ENCODE results near the gene GMPR2.
A peak's percentile ranks its signal among the peaks of the same experiment; 100 is the strongest.
"Not testable (repeated sequence)": the region's sequence is repeated elsewhere in the genome, so short reads cannot be mapped to it uniquely, and the experiment has no call there.

Gene GMPR2

DNA sequence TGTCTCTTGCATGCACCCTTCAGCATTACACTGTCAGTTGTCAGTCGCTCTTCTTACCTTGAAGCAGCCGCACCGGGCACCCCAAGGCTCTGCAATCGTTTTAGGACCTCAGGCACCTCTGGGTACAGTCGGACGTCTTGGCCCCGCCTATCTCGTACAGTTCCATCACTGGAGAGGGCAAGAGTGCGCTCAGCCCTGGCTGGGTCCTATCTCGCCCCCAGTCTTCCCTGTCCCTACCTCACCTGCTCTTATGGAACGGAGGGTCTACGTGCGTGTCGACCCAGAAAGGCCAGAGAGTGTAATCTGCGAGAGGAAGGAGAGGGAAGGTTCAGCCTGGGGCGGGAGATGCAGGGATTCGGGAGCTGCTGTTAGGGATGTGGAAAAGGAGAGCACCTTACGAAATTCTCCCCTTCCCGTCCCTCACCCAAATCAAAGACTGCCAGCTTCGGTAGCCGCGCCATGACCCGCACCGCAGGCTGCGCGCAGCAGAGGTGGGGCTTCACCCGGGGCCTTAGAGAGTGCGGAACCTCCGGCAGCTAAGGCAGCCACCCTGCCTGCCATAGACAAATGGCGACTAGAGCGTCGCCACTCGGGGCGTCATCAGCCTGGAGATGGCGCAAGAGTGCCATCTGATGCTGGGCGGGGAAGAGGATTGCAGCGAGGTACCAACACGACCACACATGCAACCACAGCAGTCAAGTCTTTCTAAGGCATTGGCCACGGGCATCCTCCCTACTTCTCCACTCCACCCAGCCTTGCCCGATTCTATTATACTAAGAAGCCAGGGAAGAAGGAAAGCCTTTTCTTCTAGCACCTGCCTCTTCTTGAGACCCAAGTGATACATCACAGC, 17.0 kb upstream of the GMPR2 start, which contains the start of gene MDP1:
Gene MDP1 (minus strand): TSS at position 572 of the 850 bp plus-strand sequence. CDS start 111 bp downstream, at position 461.
- Histone ChIP-seq H3K4me3 (ENCODE audit: low read depth, low read length) (peak within 1 kb of the TSS; percentile 92), H3K27ac (ENCODE audit: low read depth, low read length) (peak within 1 kb of the TSS; percentile 37; the same call in 1 of the 2 replicates), H3K9me3 (ENCODE audit: control insufficient read depth, insufficient read depth, low read depth, low read length) (no peaks in the 10 kb centered on the region), H3K27me3 (ENCODE audit: control insufficient read depth, insufficient read depth, low read length) (no peaks in the 10 kb centered on the region), H3K36me3 (ENCODE audit: control insufficient read depth, insufficient read depth, low read length) (peaks cover 18% of the 10 kb centered on the region), H3K9ac (ENCODE audit: low read length) (peak within 1 kb of the TSS; percentile 93), H3K4me1 (ENCODE audit: control insufficient read depth, insufficient read depth, low read length) (peaks cover 4% of the 10 kb centered on the region)

DNA sequence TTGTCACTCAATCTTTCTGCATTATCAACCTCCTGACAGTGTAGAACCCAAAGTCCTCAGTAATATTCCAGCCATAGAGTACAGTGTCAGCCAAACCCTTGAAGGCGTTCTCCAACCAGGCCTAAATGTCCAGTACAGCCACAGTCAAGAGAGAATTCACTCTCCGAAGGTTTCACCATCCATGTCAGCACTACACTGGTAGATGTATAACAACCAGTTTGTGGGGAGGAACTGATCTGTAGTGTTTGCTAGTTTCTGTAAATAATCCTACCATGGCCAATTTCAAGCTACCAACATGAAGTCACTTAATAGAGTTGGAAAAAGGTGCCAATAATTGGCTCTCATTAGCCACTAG, 16.4 kb upstream of the GMPR2 start:
- H3K36me3 ChIP-seq (ENCODE audit: control insufficient read depth, insufficient read depth, low read length), result peaks cover 15% of the 10 kb centered on the region
- no peak overlapping the region for H3K27ac ChIP-seq (ENCODE audit: low read depth, low read length)
- H3K4me1 ChIP-seq (ENCODE audit: control insufficient read depth, insufficient read depth, low read length), result peaks cover 4% of the 10 kb centered on the region
- no peak overlapping the region for H3K9ac ChIP-seq (ENCODE audit: low read length)
- H3K4me3 ChIP-seq (ENCODE audit: low read depth, low read length), result peak overlapping the region; percentile 92; the same call in 1 of the 2 replicates
- H3K9me3 ChIP-seq (ENCODE audit: control insufficient read depth, insufficient read depth, low read depth, low read length), result no peaks in the 10 kb centered on the region
- no peaks in the 10 kb centered on the region for H3K27me3 ChIP-seq (ENCODE audit: control insufficient read depth, insufficient read depth, low read length)

DNA sequence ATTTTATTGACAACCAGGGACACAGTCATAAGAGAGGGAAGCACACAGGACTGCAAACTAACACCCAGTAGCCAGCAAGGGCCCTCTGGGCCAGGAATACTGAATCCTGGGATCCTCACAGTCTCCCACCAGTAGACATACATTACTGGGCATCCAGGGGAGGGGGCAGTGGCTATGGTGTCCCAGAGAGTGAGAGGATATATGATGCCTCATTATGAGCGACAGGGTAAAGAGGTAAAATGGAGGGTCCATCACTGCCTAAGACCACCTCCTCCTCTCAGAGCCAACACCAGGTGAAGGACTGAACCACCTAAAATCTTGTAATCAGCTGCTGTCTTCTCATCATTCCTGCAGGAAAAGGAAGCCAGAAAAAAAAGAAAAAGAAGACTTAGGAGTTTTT, 15.9 kb upstream of the GMPR2 start:
- not testable (repeated sequence) for H3K4me3 ChIP-seq (ENCODE audit: low read depth, low read length); H3K9me3 ChIP-seq (ENCODE audit: control insufficient read depth, insufficient read depth, low read depth, low read length); H3K36me3 ChIP-seq (ENCODE audit: control insufficient read depth, insufficient read depth, low read length); H3K27ac ChIP-seq (ENCODE audit: low read depth, low read length); H3K4me1 ChIP-seq (ENCODE audit: control insufficient read depth, insufficient read depth, low read length); H3K27me3 ChIP-seq (ENCODE audit: control insufficient read depth, insufficient read depth, low read length); H3K9ac ChIP-seq (ENCODE audit: low read length)

DNA sequence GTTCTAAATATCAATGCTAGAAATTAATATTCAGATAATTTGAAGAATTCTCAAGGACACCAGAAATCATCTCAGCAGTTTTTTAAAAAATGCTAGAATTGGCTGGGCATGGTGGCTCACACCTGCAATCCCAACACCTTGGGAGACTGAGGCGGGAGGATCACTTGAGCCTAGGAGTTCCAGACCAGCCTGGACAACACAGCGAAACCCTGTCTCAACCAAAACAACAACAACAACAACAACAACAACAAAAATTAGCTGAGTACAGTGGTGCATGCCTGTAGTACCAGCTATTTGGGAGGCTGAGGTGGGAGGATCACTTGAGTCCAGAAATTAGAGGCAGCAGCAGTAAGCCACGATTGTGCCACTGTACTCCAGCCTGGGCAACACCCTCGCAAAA, 13.6 kb upstream of the GMPR2 start:
- H3K4me1 ChIP-seq (ENCODE audit: control insufficient read depth, insufficient read depth, low read length), result no peaks in the 10 kb centered on the region
- H3K9ac ChIP-seq (ENCODE audit: low read length), result no peak overlapping the region
- peaks cover 7% of the 10 kb centered on the region for H3K36me3 ChIP-seq (ENCODE audit: control insufficient read depth, insufficient read depth, low read length)
- no peaks in the 10 kb centered on the region for H3K9me3 ChIP-seq (ENCODE audit: control insufficient read depth, insufficient read depth, low read depth, low read length)
- no peak overlapping the region for H3K4me3 ChIP-seq (ENCODE audit: low read depth, low read length)
- no peak overlapping the region for H3K27ac ChIP-seq (ENCODE audit: low read depth, low read length)
- H3K27me3 ChIP-seq (ENCODE audit: control insufficient read depth, insufficient read depth, low read length), result no peaks in the 10 kb centered on the region

DNA sequence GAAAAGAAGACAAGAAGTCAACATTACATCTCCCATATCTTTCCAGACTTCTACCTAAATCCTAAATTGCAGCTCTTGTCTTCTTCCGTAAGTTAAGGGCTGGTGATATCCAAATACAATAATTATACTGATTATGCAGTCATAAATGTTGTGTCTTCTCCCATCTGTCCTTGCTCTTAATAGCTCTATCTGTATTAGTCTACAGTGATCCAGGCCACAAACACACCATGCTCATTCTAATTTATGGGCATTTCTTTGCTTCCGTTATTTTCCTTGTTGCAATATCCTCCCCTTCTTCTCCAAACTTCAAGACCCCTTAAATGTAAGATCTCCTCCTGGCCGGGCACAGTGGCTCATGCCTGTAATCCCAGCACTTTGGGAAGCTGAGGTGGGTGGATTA, 13.2 kb upstream of the GMPR2 start:
- no peaks in the 10 kb centered on the region for H3K27me3 ChIP-seq (ENCODE audit: control insufficient read depth, insufficient read depth, low read length)
- H3K27ac ChIP-seq (ENCODE audit: low read depth, low read length), result no peak overlapping the region
- no peak overlapping the region for H3K9ac ChIP-seq (ENCODE audit: low read length)
- no peaks in the 10 kb centered on the region for H3K4me1 ChIP-seq (ENCODE audit: control insufficient read depth, insufficient read depth, low read length)
- no peak overlapping the region for H3K4me3 ChIP-seq (ENCODE audit: low read depth, low read length)
- H3K36me3 ChIP-seq (ENCODE audit: control insufficient read depth, insufficient read depth, low read length), result peaks cover 7% of the 10 kb centered on the region
- H3K9me3 ChIP-seq (ENCODE audit: control insufficient read depth, insufficient read depth, low read depth, low read length), result no peaks in the 10 kb centered on the region

DNA sequence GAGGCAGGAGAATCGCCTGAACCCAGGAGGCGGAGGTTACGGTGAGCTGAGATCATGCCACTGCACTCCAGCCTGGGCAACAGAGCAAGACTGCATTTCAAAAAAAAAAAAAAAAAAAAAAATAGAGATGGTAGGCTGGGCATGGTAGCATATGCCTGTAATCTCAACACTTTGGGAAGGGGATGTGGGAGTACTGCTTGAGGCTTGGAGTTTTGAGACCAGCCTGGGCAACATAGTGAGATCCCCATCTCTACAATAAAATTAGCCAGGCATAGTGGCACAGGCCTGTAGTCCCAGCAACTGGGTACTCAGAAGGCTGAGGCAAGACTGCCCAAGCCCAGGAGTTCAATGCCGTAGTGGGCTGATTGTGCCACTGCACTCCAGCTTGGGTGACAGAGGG, 9.7 kb upstream of the GMPR2 start:
- H3K4me3 ChIP-seq (ENCODE audit: low read depth, low read length); H3K9ac ChIP-seq (ENCODE audit: low read length); H3K27ac ChIP-seq (ENCODE audit: low read depth, low read length): not testable (repeated sequence)

DNA sequence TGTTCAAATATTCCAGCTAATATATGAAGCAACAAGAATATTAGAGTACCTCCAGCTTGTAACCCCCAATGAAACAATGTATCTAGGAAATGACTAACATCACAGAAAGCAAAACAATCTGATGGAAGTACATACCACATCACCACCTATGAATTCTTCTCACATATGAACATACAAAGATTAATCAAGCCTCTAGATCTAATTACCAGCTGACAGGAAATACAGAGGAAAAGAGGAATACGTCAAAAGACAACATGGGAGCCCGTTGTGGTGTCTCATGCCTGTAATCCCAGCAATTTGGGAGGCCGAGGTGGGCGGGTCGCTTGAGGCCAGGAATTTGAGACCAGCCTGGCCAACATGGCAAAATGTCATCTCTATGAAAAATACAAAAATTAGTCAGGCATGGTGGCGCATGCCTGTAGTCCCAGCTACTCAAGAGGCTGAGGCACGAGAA, 8.1 kb upstream of the GMPR2 start:
- no peaks in the 10 kb centered on the region for H3K27me3 ChIP-seq (ENCODE audit: control insufficient read depth, insufficient read depth, low read length)
- no peak overlapping the region for H3K27ac ChIP-seq (ENCODE audit: low read depth, low read length)
- peaks cover 11% of the 10 kb centered on the region; the same call in 1 of the 2 replicates for H3K36me3 ChIP-seq (ENCODE audit: control insufficient read depth, insufficient read depth, low read length)
- H3K4me1 ChIP-seq (ENCODE audit: control insufficient read depth, insufficient read depth, low read length), result no peaks in the 10 kb centered on the region
- H3K9ac ChIP-seq (ENCODE audit: low read length), result no peak overlapping the region
- H3K9me3 ChIP-seq (ENCODE audit: control insufficient read depth, insufficient read depth, low read depth, low read length), result no peaks in the 10 kb centered on the region
- no peak overlapping the region for H3K4me3 ChIP-seq (ENCODE audit: low read depth, low read length)

More for the DNA sequence above, 9.7 kb upstream of the GMPR2 start:
- H3K36me3 ChIP-seq (ENCODE audit: control insufficient read depth, insufficient read depth, low read length), result peaks cover 11% of the 10 kb centered on the region
- not testable (repeated sequence) for H3K9me3 ChIP-seq (ENCODE audit: control insufficient read depth, insufficient read depth, low read depth, low read length); H3K4me1 ChIP-seq (ENCODE audit: control insufficient read depth, insufficient read depth, low read length); H3K27me3 ChIP-seq (ENCODE audit: control insufficient read depth, insufficient read depth, low read length)

DNA sequence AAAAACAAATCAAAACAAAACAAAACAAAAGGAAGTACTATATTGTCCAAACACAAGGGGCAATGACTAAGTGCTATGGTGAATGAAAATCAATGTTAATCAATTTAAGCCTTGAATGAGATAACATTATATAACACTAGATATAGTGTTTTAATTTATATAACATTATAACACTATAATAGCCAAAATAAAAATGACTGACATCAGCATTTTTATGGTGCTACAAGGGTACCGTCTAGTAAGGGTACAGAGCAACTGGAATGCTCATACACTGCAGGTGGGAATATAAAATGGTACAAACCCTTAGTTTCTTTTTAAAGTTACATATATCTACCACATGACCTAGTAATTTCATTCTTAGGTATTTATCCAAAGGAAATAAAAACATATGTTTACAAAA, 6.3 kb upstream of the GMPR2 start:
- Histone ChIP-seq H3K4me3 (ENCODE audit: low read depth, low read length) (no peak overlapping the region), H3K27me3 (ENCODE audit: control insufficient read depth, insufficient read depth, low read length) (no peaks in the 10 kb centered on the region), H3K27ac (ENCODE audit: low read depth, low read length) (no peak overlapping the region), H3K4me1 (ENCODE audit: control insufficient read depth, insufficient read depth, low read length) (0 out of 2 replicates have a peak, but pooled peaks cover 4% of the 10 kb centered on the region), H3K9ac (ENCODE audit: low read length) (no peak overlapping the region), H3K36me3 (ENCODE audit: control insufficient read depth, insufficient read depth, low read length) (peaks cover 11% of the 10 kb centered on the region; the same call in 1 of the 2 replicates), H3K9me3 (ENCODE audit: control insufficient read depth, insufficient read depth, low read depth, low read length) (no peaks in the 10 kb centered on the region)

DNA sequence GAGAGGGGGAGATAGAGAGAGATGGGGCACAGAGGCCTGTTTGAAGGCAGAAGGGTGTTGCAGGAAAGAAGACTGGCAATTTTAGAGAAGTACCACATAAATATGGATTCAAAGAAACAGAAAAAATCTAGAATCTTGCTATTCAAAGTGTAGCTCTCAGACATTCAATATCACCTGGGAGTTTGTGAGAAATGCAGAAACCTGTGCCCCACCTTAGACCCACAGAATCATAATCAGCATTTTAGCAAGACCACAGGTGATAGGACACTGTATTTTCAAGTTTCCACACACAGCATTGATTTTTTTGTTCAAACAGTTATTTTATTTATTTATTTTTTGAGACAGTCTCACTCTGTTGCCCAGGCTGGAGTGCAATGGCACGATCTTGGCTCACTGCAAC, 3.8 kb upstream of the GMPR2 start:
- no peaks in the 10 kb centered on the region for H3K9me3 ChIP-seq (ENCODE audit: control insufficient read depth, insufficient read depth, low read depth, low read length)
- H3K9ac ChIP-seq (ENCODE audit: low read length), result no peak overlapping the region
- H3K4me1 ChIP-seq (ENCODE audit: control insufficient read depth, insufficient read depth, low read length), result peaks cover 11% of the 10 kb centered on the region; the same call in 1 of the 2 replicates
- H3K4me3 ChIP-seq (ENCODE audit: low read depth, low read length), result no peak overlapping the region
- H3K27ac ChIP-seq (ENCODE audit: low read depth, low read length), result no peak overlapping the region
- H3K36me3 ChIP-seq (ENCODE audit: control insufficient read depth, insufficient read depth, low read length), result peaks cover 11% of the 10 kb centered on the region; the same call in 1 of the 2 replicates
- no peaks in the 10 kb centered on the region for H3K27me3 ChIP-seq (ENCODE audit: control insufficient read depth, insufficient read depth, low read length)

DNA sequence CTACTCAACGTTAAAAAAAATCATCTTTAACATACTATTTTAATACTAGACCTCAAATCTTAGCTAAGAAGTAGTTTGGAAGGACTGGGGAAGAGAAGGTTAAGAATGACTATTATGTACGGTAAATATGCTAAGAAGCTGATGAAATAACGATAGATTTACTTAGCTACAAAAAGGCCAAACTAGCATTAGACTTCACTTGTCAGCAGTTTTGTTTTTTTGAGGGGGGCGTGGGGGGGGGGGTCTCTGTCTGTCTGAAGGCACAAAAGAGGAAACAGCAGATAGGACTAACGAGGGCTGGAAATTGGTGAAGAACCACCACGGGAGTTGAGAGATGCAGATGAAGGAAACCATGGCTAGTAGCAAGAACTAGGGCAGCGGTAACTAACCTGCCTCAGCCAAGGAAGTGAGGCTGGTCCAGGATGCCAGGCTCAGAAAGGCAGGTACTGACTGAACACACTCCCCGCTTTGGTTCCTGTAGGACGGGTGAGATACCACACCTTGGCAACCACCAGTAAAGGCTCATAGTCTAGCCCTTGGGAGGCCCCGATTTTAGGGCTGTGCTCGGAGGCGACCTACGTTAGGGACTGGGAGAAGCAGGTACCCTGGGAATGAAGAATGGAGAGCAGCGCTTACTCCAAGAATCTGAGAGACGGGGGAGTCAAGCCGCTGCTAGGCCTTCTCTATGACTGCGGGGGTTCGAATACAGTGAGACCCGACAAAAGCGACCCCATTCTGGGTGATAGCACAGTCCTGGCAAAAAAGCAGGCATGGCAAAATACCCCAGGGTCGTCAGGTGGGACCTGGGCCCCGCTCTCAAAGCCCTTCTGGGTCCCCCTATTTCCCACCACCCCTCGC, 1.2 kb upstream of the GMPR2 start:
- H3K4me3 ChIP-seq (ENCODE audit: low read depth, low read length), result peak overlapping the region; percentile 99
- peaks cover 31% of the 10 kb centered on the region for H3K36me3 ChIP-seq (ENCODE audit: control insufficient read depth, insufficient read depth, low read length)
- H3K9ac ChIP-seq (ENCODE audit: low read length), result peak overlapping the region; percentile 90
- H3K27ac ChIP-seq (ENCODE audit: low read depth, low read length), result peak overlapping the region; percentile 74; the same call in 1 of the 2 replicates
- no peaks in the 10 kb centered on the region for H3K27me3 ChIP-seq (ENCODE audit: control insufficient read depth, insufficient read depth, low read length)
- H3K4me1 ChIP-seq (ENCODE audit: control insufficient read depth, insufficient read depth, low read length), result peaks cover 11% of the 10 kb centered on the region; the same call in 1 of the 2 replicates
- no peaks in the 10 kb centered on the region for H3K9me3 ChIP-seq (ENCODE audit: control insufficient read depth, insufficient read depth, low read depth, low read length)

Measured in HUES6 (cell line).